CD4-positive, alpha-beta T cell treated with Interleukin-15 for 4 hours (primary cell): Measurements from ENCODE around the gene SEPSECS.

ENCODE experiments used
- DNase-seq: peaks from one replicate; pipeline ENCODE4 v3.0.0-alpha.2; 2020; ENCODE audit warnings: low spot score

Gene SEPSECS

DNA sequence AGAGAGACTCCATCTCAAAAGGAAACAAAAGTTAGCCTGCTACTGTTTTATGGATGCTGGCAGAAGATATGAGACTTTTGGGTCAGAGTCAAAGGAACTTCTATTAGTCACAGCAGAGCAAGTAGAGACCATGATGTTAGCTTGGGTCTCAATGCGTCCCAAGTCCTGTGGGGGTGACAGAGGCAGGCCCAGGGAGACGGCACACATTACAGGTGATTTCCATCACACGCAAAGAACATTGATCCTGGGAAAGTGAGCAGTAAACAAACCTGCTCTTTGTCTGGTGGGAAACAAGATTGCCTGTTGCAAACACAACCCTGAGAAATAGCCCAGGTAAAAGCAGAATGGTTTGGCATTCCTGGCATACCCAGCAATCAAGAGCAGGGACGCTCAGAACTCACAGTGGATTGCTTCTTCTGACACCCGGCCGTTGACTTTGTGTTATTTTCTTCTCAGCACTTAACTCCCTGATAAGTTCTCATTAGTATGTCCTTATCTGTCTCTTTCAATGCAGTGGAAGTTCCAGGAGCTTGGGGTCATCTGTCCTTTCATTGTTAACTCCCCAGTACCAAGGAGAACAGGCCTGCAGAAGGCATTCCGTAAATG, 78.3 kb downstream of the SEPSECS start:
- no peak for DNase-seq

- DNase-seq: no peak
Measured at GRCh38 chr4:25080571-25080970, 79.7 kb downstream of the SEPSECS start.

- no peak for DNase-seq
Measured at GRCh38 chr4:25078523-25078922, 81.7 kb downstream of the SEPSECS start.

GRCh38 chr4:25076625-25077398, 83.4 kb downstream of the SEPSECS start:
- DNase-seq: no peak

GRCh38 chr4:25075851-25076250, 84.4 kb downstream of the SEPSECS start:
- no peak for DNase-seq

DNA sequence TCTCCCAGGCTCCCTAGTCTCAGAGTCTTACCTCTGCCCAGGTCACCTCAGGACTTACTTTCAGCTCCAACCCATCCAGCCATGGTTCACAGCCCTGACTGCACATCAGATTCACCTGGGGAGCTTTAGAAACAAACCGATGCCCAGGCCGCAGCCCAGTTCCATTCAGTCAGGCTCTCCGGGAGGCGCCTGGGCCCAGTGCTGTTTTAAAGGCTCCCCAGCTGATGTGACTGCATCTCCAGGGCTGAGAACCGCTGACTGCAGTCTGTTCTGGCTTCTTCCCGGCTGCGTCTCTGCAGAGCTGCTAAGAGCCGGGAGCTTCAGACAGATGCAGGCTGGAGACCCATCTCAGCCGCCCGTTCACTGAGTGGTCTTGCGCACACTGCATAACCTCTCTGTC, 85.1 kb downstream of the SEPSECS start:
- no peak for DNase-seq

- no peak for DNase-seq
Measured at GRCh38 chr4:25070545-25070944, 89.7 kb downstream of the SEPSECS start.
